Measurements from ENCODE around the gene ADRM1.

ADRM1 gene

DNA sequence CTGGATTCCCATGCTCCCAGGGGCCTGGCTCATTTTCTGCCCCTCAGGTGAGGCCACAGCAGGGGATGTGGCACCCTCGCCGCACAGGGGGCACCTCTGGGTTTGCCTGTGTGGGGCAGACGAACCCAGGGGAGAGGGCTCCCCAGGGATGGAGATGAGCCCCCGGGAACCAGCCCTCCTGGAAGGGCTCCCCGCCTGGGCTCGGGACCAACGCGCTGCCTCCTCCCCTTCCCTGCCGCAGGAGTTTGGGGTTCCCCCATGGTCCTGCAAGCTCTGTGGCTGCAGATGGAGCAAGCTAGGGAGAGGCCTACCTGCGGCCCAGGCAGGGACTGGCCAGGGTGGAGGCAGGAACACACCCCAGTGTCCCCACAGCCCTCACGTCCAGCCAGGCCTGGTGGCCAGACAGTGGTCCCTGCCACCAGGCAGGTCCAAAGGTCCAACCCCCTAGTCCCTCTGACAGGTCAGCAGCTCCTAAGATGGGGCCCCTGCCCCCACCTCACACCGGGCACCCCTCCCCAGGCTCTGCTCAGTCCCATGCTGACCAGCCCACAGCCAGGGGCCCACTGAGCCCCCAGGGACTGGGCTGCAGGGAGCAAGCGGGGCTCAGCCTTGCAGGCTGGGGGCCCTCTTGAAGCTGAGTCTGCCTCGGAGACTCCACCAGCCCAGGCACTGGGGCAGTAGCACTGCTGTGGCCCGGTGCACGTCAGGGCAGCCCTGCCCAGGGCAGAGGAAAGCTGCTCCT is 50.7 kb downstream of the ADRM1 start:
- TF ChIP-seq, protein P1, sequence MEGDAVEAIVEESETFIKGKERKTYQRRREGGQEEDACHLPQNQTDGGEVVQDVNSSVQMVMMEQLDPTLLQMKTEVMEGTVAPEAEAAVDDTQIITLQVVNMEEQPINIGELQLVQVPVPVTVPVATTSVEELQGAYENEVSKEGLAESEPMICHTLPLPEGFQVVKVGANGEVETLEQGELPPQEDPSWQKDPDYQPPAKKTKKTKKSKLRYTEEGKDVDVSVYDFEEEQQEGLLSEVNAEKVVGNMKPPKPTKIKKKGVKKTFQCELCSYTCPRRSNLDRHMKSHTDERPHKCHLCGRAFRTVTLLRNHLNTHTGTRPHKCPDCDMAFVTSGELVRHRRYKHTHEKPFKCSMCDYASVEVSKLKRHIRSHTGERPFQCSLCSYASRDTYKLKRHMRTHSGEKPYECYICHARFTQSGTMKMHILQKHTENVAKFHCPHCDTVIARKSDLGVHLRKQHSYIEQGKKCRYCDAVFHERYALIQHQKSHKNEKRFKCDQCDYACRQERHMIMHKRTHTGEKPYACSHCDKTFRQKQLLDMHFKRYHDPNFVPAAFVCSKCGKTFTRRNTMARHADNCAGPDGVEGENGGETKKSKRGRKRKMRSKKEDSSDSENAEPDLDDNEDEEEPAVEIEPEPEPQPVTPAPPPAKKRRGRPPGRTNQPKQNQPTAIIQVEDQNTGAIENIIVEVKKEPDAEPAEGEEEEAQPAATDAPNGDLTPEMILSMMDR (conservative IDR thresholded peaks at IDR 0.05): no peak
- TF ChIP-seq ZFX (IDR thresholded peaks at IDR 0.05): peak; percentile 79
- H3K27ac ChIP-seq: peak overlapping the region; percentile 98

DNA sequence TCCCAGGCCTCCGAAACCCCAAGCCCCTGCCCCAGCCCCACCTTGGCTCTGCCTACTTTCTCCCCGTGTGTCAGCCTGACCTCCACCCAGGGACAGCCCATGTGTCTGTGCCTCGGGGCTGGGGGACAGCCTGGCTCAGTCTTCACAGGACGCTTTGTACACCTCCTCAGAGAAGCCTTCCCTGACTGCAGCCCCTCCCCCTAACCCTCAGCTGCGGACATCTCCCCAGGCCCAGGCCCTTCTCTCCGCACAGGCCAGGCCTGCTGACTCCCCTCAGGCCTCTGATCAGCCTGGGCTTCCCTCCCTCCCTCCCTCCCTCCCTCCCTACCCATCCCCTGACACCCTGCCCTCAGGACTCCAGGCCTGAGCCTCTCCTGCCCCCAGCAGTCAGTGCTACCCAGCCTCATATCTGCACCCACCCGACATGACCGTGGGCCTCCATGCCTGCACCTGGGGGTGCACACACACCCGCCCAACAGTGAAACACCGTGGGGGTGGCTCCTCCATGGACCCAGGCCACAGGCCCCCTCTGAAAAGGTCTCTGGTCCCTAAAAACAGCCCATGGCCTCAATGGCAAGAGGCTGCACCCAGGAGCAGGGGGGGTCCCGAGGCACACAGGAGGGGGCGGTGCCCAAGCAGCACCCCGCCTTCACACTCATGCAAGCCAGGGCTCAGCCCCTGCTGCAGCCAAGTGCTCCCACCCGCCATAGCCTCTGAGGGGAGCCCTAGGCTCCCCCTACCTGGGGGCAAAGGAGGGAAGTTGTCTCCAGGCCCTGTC is 51.4 kb downstream of the ADRM1 start:
- H3K27ac ChIP-seq: peak overlapping the region; percentile 98
- TF ChIP-seq ZFX (IDR thresholded peaks at IDR 0.05): no peak
- TF ChIP-seq, protein P1 (conservative IDR thresholded peaks at IDR 0.05): no peak

DNA sequence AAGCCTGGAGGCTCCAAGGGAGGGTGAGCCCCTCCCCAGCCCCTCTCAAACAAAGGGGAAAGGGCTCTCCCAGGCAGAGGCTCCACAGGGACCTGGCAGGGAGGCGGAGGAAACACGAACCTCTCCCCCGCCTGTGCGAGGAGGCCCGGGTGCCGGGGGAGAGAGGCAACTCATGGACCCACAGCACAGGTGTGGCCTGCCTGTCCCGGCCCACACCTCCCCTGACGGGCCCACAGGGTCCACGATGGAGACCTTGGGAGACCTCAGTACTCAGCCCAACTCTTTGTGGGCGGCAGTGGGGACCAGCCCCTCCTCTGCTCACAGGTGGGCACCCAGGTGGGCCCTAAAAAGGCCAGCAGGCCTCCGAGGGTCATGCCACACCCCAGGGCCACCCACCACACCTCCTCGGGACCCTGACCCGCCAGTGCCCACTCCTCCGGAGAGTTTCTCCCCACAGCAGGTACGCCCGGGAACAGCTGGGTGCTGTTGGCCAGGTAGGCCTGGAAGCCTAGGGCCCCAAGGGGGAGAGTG is 52.1 kb downstream of the ADRM1 start:
- TF ChIP-seq, protein P1 (conservative IDR thresholded peaks at IDR 0.05): no peak
- no peak for TF ChIP-seq ZFX (IDR thresholded peaks at IDR 0.05)
- peak overlapping the region; percentile 98 for H3K27ac ChIP-seq

DNA sequence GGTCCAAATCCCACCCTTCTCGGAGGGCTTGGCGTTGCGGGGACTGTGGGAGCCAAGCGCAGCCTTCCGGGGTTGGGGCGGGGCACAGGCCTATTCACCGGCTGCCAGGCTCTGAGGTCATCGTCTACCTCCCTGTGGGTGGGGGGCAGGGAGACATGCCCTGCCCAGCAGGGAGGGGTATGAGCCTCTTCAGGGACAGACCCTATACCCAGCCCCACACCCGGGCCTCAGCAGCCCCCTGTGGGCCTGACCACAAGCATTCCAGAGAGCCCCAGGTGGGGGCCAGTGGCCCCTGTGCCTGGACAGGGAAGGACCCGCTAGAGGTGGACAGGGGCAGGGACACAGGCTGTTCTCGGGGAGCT is 52.7 kb downstream of the ADRM1 start:
- no peak for TF ChIP-seq ZFX (IDR thresholded peaks at IDR 0.05)
- TF ChIP-seq, protein P1 (conservative IDR thresholded peaks at IDR 0.05): no peak
- H3K27ac ChIP-seq: peak overlapping the region; percentile 98

GRCh38 chr20:62355878-62356588 is 53.2 kb downstream of the ADRM1 start:
- no peak for TF ChIP-seq ZFX (IDR thresholded peaks at IDR 0.05)
- TF ChIP-seq, protein P1 (conservative IDR thresholded peaks at IDR 0.05): no peak

GRCh38 chr20:62356589-62357186 is 53.9 kb downstream of the ADRM1 start:
- TF ChIP-seq, protein P1 (conservative IDR thresholded peaks at IDR 0.05): no peak
- no peak for TF ChIP-seq ZFX (IDR thresholded peaks at IDR 0.05)
- H3K27ac ChIP-seq: peak overlapping the region; percentile 98

More at GRCh38 chr20:62355878-62356588, 53.2 kb downstream of the ADRM1 start:
- H3K27ac ChIP-seq: peak overlapping the region; percentile 98
